GM19468 (cell line): ENCODE results near the gene UBE3D.
A peak's percentile ranks its signal among the peaks of the same experiment; 100 is the strongest.
"Not testable (repeated sequence)": the region's sequence is repeated elsewhere in the genome, so short reads cannot be mapped to it uniquely, and the experiment has no call there.

Source experiments
- ATAC-seq: cut with Tn5 transposase; IDR thresholded peaks from one replicate; pipeline ENCODE4 v1.9.1; 2021; ENCODE audit warnings: mild to moderate bottlenecking, moderate library complexity, moderate number of reproducible peaks; ENCODE audit not compliant: unreplicated experiment; ENCODE audit errors: extremely low read depth

UBE3D gene

DNA sequence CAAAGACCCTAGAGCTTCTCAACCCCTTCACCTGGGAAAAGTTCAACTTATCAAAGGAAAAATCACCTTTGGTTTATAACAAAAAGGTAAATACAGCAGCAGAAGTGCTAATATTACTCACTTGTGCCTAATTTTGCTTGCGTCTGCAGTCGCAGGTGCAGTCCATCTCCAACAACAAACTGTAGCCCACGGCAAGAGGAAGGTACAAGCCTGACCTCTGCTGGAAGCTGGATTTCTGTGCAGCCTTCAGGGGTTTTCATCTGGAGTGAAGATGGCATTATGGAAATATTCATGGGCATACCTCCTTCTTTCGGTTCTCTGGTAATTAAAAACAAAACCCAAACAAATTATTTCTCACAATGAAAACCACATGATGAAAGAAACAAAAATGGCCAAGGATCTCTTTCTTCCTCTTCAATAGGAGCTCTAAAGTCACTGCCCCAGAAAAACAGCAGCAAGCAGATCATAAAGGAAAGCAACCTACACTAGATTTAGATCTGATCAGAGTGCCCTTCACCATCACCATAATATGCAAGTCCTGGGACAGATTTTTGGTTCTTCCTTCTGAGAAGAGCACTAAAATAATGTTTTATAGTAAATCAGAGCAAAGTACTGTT is 7.8 kb downstream of the UBE3D start:
- ATAC-seq = peak; percentile 67

DNA sequence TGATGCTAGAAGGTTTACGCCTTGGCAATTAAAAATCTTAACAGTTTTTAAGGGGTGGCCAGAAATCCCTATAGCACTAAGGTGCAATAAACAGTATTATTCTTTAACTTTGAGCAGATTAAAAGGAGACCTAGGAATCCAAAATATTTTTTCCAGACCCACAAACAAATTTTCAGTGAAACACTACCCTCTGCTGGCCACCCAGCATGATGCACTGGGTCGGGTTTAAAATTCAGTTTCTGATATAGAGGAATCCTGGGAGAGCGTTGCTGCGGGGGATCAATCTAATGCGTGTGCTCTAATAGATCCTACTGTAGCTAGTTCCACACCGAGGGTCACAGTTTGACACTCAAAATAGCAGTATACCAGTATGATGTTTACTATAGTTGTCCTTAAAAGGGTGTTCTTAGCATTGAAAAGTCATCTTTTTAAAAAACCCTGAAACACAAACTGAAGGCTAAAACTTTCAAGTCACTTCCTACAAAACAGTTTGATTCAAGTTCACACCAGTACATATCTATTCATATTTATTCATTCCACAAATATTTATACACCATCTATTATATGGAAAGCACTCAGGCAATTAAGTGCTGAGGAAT is 10.2 kb downstream of the UBE3D start:
- ATAC-seq = no peak

DNA sequence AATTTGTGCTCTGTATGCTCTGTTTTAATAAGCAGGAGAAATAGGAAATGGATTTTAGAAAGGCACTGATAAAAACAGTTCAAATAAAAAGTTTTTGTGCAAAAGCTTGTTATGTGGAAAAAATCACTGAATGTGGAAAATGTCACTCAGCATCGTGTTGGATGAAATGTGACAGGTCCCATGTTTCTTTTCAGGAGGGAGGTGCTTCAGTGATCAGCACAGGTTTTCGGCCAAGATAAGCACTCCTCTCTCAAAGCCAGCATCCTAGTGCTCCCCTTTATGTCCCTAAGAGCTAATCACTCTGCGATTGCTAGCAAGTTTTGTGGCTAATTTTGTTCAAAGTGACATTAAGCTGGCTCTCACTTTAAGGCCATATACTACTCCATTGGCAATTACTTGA is 12.0 kb downstream of the UBE3D start:
- no peak for ATAC-seq

DNA sequence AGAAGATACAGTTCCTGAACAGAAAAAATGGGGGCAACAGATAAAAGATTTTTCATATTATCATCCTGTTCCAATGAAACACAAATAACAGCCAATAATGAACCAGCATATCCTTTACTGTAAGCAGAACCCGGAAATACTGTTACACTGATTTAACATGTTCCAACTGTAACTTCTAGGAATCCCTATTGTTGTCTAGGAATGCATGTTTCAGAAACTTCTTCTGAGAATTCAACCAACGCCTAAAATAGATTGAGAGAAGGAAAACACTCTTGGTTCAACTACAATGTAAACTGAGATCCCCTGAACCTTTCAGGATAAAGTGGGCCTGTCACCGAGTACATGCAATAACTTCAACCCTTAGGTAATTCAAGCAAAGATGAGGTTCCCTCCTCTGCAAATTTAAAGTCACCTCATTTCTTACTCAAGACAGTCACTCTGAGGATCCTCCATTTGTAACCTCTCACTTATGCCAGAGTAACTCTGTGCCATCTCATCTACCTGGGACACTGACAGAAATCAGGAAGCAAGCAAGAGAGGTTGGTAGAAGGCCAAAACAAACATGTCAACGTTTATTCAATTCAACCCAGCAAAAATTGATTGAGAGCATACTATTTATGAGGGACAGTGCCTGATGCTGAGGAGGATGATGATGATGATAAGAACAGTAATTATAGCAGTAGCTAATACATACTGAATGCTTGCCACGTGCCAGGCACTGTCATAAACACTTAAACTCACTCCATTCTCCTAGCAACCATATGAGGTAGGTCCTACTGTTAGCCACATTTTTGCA is 14.1 kb downstream of the UBE3D start:
- ATAC-seq = no peak

DNA sequence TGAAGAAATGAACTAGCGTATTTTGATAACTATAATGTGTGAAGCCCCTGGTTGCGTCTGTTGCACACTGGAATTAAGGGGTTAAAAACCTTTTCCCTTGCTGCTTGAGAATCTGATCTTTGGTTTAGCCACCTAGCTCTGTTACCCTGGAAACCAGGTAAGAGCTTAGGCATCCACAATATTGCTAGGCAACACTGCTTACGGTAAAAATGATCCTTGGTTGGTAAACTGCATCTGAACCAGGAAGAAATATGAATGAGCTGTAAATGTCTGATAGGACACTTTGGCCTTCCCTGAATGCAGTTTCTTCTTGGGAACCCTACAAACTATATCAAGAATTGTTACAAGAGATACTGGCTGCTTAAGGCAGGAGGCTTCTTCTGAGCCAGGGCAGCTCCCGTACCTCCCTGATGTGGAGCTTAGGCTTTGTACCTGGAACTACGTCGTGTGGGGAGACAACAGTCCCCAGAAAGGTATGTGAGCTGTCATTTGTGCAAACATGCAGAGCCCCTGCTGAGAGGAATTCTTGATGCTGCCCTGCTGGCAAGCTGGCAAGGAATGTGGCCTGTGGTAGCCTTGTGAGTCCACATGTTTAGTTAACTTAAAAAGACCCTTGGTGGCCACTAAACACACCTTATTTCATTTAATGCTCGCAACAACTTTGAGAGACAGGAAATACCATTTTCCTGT is 18.4 kb downstream of the UBE3D start:
- ATAC-seq = no peak

DNA sequence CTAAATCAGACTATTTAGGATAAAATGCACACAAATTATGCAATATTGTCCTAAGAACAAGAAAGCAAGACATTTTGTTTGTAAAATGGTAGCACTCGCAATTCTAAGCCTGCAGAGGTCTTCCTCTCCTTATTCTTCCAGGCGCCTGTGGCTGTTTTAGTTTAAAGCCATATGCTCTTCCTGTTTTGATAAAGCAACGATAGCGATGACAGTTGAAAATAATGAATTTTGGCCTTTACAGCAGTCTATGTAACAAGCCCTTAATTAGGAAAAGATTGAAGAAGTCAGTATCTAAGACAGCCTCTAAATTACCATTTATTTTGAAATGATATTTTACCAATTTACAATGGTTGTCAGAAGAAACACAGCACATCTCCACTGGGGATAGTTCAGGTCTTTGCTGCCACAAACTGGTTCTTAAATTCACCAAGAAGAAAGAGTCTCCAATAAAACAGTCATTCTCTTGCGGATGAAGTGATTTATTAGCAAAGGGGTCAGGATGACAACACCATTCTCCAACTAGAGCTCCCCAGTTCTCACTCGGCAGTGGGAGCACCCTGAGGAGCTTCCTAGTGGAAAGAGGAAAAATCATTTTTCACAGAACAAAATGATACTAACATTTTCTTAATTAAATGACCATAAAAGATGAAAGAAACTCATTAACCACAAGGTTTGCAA is 21.4 kb downstream of the UBE3D start:
- ATAC-seq = no peak

DNA sequence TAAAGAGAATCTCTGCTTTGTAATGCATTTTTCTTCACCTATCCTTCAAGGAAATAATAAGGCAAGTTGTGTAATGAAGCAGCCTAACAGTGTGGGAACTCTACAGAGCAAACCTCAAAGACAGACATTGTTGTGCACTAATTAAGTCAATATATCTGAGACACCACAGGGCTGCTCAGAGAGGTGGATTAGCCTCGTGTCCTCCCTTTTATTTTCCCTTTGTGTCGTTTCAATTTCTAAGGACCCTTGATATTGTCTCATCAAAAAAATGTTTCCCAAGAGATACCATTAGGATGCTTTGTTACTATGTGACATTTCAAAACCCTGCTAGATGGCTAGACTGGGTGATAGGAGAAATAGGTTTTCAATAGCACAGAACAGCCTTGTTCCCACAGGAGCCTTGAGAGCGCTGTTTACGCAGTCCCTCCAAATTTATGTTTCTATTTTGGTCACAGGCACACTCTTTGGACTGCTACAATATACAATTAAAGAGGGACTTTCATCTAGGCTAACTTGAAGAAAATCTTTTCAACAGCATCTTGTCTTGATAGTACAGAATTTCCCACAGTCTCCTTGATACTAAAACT is 23.1 kb downstream of the UBE3D start:
- no peak for ATAC-seq

DNA sequence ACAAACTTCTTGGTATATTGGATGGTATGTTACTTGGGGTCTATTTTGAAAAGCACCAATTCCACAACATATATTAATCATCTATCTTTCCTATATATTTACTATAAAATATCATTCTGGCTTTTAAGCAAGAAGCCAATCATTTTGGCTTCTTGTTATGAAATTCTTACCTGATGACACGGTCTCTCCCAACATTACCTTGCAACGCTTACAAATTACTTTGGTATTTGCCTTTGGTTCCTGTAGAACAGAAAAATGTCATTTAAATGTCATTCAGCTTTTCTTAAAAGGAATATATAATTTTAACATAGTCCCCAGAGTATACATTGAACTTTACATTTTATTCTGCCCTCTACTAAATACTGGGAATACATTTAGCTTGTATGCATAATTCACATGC is 27.4 kb downstream of the UBE3D start:
- ATAC-seq = no peak

DNA sequence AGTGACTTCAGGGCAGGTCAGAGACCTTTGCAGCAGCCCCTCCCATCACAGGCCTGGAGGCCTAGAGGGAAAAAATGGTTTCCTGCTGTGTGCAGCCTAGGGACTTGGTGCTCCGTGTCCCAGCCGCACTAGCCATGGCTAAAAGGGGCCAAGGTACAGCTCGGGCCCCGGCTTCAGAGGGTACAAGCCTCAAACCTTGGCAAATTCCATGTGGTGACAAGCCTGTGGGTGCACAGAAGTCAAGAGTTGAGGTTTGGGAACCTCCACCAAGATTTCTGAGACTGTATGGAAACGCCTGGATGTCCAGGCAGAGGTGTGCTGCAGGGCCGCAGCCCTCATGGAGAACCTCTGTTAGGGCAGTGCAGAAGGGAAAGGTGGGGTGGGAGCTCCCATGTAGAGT is 34.0 kb downstream of the UBE3D start:
- ATAC-seq = no peak

DNA sequence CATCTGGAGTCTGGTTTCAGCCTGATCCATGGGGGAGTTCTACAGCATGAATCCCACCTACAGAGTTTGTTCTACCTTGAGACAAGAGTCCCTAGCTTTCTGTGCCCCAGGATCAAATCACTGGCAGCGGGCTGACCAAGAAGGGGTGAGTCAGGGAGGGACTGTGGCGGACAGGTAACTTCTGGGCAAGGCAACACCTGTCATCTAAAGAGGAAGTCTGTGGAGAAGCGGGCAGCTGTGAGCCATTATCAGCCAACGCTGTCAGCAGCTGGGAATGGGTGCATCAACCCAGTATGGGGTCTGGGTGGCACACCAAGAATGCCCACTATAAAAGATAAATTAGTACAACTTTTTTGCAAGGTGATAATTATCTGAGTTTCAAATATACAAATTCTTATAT is 45.9 kb downstream of the UBE3D start:
- ATAC-seq = no peak

DNA sequence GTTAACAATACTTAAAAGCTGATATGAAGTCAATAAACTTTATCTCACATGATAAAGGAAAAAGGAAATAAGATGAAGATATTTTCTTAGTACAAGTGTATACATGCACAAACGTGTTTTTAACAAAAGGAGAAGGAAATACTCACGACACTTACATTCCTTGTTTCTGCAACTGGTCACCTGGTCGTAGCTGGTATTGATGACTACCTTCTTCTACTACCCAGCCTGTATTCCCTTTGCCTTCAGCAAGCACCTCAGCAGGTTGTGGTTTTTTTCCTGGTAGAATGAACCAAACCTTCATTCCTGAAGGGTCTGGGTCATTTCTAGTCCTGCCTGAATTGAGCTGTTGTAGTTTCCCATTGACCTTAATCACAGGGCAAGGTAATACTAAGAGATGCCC is 54.5 kb downstream of the UBE3D start:
- ATAC-seq = not testable (repeated sequence)

DNA sequence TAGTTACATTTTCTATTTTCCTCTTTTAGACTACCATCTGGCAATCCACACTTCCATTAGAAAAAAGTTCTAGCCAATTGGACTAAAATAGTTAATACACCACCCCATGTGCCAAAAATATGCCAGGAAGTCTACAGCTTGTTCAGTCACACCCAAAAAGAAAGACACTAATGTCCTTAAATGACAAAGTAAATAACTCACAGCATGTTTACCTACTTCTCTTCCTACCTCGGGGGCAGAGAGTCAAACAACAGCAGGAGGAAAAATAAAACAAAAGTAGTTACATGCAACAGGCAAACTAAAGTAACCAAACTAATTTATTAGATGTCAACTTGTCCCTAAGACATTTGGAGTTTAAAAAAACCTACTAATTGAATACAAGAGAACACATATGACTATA is 57.0 kb downstream of the UBE3D start:
- no peak for ATAC-seq

DNA sequence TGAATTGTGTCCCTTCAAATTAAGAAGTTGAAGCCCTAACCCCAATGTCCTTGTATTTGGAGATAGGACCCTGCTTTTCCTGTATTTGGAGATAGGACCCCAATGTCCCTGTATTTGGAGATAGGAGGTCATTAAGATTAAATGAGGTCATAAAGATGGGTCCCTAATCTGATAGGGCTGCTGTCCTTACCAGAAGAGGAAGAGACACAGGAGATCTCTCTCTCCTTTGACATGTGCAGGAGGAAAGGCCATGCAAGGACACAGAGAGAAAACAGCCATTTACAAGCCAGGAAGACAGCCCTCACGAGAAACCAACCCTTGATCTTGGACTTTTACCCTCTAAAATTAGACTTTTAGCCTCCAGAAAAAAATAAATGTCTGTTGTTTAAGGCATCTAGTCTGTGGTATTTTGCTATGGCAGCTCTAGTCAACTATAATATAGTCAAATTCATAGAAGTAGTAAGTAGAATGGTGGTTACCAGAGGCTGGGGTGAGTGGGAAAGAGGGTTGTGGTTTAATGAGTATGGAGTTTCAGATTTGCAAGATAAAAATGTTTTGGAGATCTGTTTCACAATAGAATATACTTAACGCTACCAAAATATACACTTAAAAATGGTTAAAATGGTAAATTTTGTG is 59.3 kb downstream of the UBE3D start:
- ATAC-seq = no peak

DNA sequence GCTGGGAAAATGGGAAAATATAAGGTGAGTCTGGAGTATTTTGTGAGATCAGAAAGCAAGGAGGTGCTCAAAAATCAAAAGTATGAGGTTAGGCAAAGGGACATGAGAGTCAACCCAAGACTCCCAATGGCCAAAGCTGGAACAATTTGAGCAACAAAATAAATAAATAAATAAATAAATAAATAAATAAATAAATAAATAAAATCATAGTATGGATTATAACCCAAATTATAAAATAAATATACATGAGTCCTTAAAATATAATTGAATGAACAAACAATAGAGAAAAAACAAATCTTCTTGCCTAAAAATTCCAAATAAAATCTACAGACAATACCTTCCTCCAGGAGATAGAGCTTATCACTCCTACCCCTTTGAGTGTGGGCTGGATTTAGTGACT is 69.5 kb downstream of the UBE3D start:
- ATAC-seq = no peak

DNA sequence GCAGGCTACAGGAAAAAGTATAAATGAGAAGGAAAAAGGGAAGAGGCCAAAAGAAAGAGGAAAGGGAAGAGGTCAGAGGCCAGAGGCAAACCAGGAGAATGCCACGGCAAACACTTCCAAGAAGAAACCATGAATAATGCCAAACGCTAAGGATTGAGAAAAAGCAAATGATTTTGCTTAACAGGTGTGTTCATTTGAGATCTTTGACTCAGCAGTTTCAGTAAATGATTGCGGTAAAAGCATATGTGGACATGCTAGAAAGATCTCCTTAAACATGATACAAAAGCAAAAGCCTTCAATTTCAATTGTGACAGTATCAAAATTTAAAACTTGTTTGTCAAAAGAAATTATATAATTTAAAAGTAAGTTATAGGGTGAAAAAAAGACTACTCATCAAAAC is 70.6 kb downstream of the UBE3D start:
- no peak for ATAC-seq

DNA sequence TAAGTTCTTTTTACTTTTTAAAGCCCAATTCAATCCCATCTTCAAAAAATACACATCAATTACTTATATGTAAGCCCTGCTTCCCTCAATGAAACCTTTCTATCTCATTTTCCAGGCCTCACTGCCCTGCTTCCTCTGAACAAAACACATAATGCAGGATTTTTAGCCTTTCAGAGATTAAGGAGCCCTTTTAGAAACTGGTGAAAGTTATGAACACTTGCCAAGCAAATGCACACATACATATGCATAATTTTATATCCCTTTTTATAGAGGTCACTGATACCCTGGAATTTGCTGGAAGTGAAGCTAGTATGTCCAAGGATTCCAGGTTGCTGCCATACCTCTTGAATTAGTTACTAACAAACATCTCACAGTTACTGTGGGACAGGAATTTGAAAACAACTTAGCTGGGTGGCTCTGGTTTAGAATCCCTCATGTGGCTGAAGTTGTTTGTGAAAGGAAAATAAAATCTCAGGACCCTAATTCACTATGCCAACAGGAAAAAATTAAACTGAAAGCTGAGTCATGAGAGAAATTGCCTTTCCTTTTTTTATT is 75.8 kb downstream of the UBE3D start:
- ATAC-seq = no peak

DNA sequence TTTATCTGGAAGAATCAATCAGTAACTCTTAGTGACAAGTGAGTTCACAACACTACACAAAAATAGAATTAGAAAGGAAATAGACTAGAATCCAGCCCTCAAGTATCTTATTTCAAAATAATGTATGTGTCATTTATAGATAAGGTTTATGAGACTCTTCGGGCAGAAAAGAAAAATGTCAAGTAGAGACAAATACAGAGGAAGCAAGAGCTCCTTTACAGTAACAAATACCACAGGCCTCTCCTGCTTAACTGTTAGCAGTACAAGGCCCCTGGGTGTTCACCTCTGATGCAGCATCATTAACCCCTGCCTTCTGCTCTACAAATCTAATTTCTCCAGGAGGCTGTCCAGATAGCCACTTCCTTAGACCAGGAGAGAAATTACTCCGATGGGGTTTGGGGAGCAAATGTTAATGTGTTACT is 76.7 kb downstream of the UBE3D start:
- ATAC-seq = no peak

DNA sequence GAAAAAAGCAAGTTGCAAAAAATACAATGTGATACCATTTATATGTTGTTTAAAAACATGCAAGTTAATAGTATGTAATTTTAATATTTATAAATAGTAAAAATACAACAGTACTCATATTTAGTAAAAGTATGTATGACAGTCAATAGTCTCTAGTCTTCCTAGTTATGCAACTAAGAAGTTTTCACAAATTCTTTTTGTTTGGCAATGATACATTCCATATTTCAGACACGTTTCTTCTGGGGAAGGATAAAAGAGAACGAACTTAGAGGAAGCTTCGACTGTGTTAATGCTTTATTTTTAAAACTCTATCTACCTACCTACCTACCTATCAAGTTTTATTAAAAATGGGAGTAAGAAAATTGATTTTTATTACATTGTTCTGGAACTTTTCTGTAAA is 77.7 kb downstream of the UBE3D start:
- no peak for ATAC-seq

DNA sequence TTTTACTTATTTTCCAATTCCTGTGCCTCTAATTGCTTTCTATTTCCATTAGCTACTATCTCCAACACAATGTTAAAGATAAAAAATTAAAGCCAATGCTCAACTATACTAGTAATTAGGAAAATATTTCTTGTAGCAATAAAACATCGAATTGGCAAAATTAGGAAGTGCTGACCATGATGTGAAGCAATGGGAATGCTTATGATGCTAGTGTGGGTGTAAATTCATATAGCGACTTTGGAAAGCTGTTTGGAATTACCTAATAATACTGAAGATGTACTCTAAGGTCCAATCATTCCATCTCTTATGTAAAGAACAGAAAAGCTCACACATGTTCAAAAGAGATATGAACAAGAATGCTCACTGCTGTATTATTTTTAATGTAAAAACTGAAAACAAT is 78.2 kb downstream of the UBE3D start:
- ATAC-seq = no peak
